Activated CD4-positive, alpha-beta T cell treated with anti-CD3 and anti-CD28 coated beads for 36 hours (primary cell): Measurements from ENCODE around the gene EHBP1. TPM values are rescaled to one million over a fixed set of nuclear protein-coding genes. Genes with fewer than 3 reads are reported as not detected.

ENCODE experiments used
- ATAC-seq: fragments of 200-7000 bp; cut with Tn5 transposase; one replicate; pipeline ENCODE4 v1.10.0; 2021; ENCODE audit warnings: mild to moderate bottlenecking, moderate library complexity
- CTCF ChIA-PET: fragments of 350-600 bp; sonication (Branson Sonifier 250); formaldehyde crosslinking; loops from one replicate; lab custom pipeline; 2021; ENCODE audit warnings: antibody characterized with exemption; lab: Charles Lee
- POLR2A ChIA-PET: fragments of 350-600 bp; sonication (Branson Sonifier 250); formaldehyde crosslinking; loops from one replicate; lab custom pipeline; 2021; ENCODE audit warnings: antibody characterized with exemption, inconsistent platforms; lab: Charles Lee
- DNase-seq: peaks from one replicate; pipeline ENCODE4 v3.0.0-alpha.2; 2020
- H3K27ac Mint-ChIP-seq: one replicate; pipeline ENCODE4 v1.8.0; 2021; ENCODE audit warnings: mixed read lengths
- H3K27me3 Mint-ChIP-seq: one replicate; pipeline ENCODE4 v1.8.0; 2021; ENCODE audit warnings: mixed read lengths
- H3K36me3 Mint-ChIP-seq: one replicate; pipeline ENCODE4 v1.8.0; 2021; ENCODE audit warnings: low read depth, mixed read lengths
- H3K4me1 Mint-ChIP-seq: one replicate; pipeline ENCODE4 v1.8.0; 2021; ENCODE audit warnings: mixed read lengths
- H3K4me3 Mint-ChIP-seq: one replicate; pipeline ENCODE4 v1.8.0; 2021; ENCODE audit warnings: mild to moderate bottlenecking, moderate library complexity, mixed read lengths
- H3K9me3 Mint-ChIP-seq: one replicate; pipeline ENCODE4 v1.8.0; 2021; ENCODE audit warnings: low read depth, mixed read lengths
- intact Hi-C, 2 experiments: fragments of 100-400 bp; cut with DNase I in 1 of 2; cut with micrococcal nuclease in 1 of 2; formaldehyde crosslinking; loops; one replicate each; pipeline versions ENCODE4 v1.14.2 to v1.15.1; 2022 to 2024; cut with DNase I, micrococcal nuclease
- total RNA-seq, 2 experiments: library from RNA; stranded (reverse); gene quantifications; one replicate each; pipeline ENCODE4 v1.2.3, GENCODE V29; 2021

The EHBP1 gene
- total RNA-seq, 2 experiments from 2014 or later, result 27.3 to 28.5 TPM

DNA sequence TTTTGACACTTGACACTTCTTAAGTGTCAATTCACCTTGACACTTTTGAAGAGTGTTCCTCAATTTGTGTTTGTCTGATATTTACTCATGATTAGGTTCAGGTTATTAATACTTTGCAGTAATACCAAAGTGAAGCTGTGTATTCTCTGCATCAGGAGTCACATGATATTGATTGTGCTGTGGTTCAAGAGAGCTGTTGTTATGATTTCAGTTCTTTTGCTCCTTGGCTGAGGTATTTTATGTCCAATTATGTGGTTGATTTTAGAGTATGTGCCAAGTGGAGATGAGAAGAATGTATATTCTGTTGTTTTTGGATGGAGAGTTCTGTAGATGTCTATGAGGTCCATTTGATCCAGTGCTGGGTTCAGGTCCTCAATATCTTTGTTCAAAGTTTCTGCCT lies 17.2 kb downstream of the EHBP1 start:
- Mint-ChIP-seq H3K9me3 (peaks cover 17% of the 10 kb centered on the region), H3K4me3 (no peak overlapping the region), H3K27ac (no peak overlapping the region), H3K36me3 (peaks cover 31% of the 10 kb centered on the region), H3K4me1 (peaks cover 22% of the 10 kb centered on the region), H3K27me3 (no peaks in the 10 kb centered on the region)
- ATAC-seq (no peak), DNase-seq (no peak)
- POLR2A ChIA-PET, result no interaction called here
- CTCF ChIA-PET, result no interaction called here
- intact Hi-C loops, result no loop called here

DNA sequence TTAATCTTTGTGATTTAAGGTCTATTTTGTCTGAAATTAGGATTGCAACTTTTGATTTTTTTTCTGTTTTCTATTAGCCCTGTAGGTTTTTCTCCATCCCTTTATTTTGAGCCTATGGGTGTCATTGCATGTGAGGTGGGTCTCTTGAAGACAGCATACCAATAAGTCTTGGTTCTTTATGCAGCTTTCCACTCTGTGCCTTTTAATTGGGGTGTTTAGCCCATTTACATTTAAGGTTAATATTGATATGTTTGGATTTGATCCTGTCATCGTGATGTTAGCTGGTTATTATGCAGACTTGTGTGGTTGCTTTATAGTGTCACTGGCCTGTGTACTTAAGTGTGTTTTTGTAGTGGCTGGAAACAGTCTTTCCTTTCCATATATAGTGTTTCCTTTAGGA lies 17.7 kb downstream of the EHBP1 start:
- Mint-ChIP-seq H3K27ac (no peak overlapping the region), H3K36me3 (peaks cover 31% of the 10 kb centered on the region), H3K4me1 (peaks cover 22% of the 10 kb centered on the region), H3K4me3 (no peak overlapping the region), H3K27me3 (no peaks in the 10 kb centered on the region), H3K9me3 (peaks cover 17% of the 10 kb centered on the region)
- POLR2A ChIA-PET, result interaction anchor here (0.6 kb wide), 1 partner anchor 47 kb away, joined by 7 read pairs; no protein-coding TSS in a partner anchor
- intact Hi-C loops, result no loop called here
- ATAC-seq, result no peak
- no peak for DNase-seq
- CTCF ChIA-PET, result interaction anchor here (1.2 kb wide), 1 partner anchor 18 kb away, joined by 3 read pairs; the partner anchor contains the start of gene EHBP1

DNA sequence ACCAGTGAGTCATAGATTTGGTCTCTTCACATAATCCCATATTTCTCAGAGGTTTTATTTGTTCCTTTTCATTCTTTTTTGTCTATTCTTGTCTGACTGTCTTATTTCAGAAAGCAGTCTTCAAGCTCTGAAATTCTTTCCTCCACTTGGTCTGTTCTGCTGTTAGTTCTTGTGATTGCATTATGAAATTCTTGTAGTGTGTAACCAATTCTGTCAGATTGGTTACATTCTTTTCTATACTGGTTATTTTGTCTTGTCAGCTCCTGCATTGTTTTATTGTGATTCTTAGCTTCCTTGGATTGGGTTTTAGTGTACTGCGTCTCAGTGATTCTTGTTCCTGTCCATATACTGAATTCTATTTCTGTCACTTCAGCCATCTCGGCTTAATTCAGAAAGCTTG lies 18.6 kb downstream of the EHBP1 start:
- ChIA-PET POLR2A (no interaction called here), CTCF (interaction anchor here (1.2 kb wide), 1 partner anchor 19 kb away, joined by 3 read pairs; the partner anchor contains the start of gene EHBP1)
- ATAC-seq (no peak), DNase-seq (no peak)
- H3K36me3 Mint-ChIP-seq, result peaks cover 29% of the 10 kb centered on the region
- no peak overlapping the region for H3K4me3 Mint-ChIP-seq
- intact Hi-C loops, result no loop called here
- H3K9me3 Mint-ChIP-seq, result peaks cover 17% of the 10 kb centered on the region
- peaks cover 21% of the 10 kb centered on the region for H3K4me1 Mint-ChIP-seq
- H3K27me3 Mint-ChIP-seq, result no peaks in the 10 kb centered on the region
- no peak overlapping the region for H3K27ac Mint-ChIP-seq

DNA sequence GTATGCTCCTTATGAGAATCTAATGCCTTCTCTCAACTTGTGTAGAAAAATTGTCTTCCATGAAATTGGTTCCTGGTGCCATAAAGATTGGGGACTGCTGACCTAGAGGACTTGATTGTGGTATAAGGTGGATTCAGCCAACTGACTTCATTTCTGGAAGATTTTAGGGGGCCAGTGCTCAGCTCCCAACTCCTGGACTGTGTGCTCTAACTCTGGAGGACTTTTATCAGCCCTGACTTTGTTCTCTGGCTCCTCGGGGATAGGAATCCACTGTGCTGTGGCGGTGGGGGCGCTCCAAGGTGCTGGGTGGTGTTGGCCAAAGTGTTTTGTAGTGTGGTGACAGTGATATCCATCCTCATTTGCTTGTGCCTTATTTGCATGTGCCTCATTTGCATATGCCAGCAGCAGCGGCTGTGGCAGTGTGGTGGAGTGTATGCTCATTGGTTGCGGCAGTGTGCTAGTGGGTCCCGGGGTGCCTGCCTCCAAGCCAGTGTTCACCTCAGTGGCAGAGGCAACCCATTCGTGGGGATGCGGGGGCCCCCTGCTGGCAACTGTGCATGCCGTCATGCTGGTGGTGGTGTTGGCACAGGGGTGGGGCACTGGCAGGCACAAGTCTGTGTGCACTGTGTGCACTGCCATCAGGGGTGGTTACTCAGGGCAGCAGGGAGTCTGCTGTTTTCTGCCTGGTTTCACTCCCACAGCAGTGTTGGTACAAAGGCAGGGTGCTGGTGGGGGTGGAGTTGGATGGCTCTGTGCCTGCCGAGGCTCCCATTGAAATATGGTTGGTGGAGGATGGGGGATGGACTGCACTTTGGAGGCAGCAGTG lies 19.6 kb downstream of the EHBP1 start:
- peaks cover 27% of the 10 kb centered on the region for H3K36me3 Mint-ChIP-seq
- peaks cover 17% of the 10 kb centered on the region for H3K9me3 Mint-ChIP-seq
- no peaks in the 10 kb centered on the region for H3K27me3 Mint-ChIP-seq
- POLR2A ChIA-PET, result no interaction called here
- CTCF ChIA-PET, result no interaction called here
- peaks cover 15% of the 10 kb centered on the region for H3K4me1 Mint-ChIP-seq
- DNase-seq, result peak; percentile 48
- H3K4me3 Mint-ChIP-seq, result no peak overlapping the region
- no peak overlapping the region for H3K27ac Mint-ChIP-seq
- ATAC-seq, result peak; percentile 60
- intact Hi-C loops, result loop anchor here in 1 of 2 experiments (1.0 kb wide), 1 partner anchor 268 kb away; no protein-coding TSS in a partner anchor

DNA sequence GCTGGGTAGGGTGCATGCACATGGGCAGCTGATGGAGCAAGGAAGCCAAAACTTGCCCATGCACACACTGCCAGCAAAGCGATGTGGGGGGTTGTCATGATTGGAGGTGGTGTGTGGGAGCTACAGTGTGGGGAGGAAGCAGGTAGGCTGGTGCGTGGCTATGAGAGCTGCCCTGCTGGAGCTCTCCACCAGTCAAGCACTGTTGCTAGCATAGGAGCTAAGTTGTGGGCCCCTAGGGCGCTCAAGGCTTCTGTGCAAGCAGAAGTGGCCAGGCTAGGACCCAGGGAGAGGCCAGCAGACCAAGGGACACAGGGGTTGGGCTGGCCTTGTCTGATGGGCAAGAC lies 20.2 kb downstream of the EHBP1 start:
- peaks cover 13% of the 10 kb centered on the region for H3K4me1 Mint-ChIP-seq
- peaks cover 19% of the 10 kb centered on the region for H3K9me3 Mint-ChIP-seq
- H3K27ac Mint-ChIP-seq, result no peak overlapping the region
- CTCF ChIA-PET, result interaction anchor here (0.9 kb wide), 1 partner anchor 269 kb away, joined by 3 read pairs; no protein-coding TSS in a partner anchor
- DNase-seq (no peak), ATAC-seq (no peak)
- peaks cover 27% of the 10 kb centered on the region for H3K36me3 Mint-ChIP-seq
- intact Hi-C loops, result loop anchor here in 1 of 2 experiments (1.0 kb wide), 1 partner anchor 268 kb away; no protein-coding TSS in a partner anchor
- H3K27me3 Mint-ChIP-seq, result no peaks in the 10 kb centered on the region
- POLR2A ChIA-PET, result interaction anchor here (0.6 kb wide), 1 partner anchor 94 kb away, joined by 3 read pairs; no protein-coding TSS in a partner anchor
- H3K4me3 Mint-ChIP-seq, result no peak overlapping the region

DNA sequence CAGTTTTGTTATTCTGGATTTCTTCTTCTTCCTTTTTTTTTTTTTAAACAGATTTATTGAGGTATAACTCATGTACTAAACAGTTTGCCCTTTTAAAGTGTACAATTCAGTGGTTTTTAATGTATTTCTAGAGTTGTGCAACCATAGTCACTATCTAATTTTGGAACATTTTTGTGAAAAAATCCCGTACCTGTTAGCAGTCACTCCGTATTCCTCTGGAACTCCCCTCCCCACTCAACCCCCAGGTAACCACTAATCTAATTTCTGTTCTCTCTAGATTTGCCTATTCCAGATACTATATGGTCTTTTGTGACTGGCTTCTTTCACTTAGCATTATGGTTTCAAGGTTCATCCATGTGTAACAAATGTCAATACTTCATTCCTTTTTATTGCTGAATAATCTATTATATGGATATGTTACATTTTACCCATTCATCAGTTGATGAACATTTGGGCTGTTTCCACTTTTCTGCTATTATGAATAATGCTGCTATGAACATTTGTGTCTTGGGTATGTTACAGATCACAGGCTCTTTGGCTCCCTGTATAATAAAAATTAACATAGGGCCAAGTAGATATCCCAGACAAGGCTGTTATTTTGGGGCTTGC lies 21.9 kb downstream of the EHBP1 start:
- Mint-ChIP-seq H3K9me3 (peaks cover 28% of the 10 kb centered on the region), H3K4me3 (no peak overlapping the region), H3K27me3 (no peaks in the 10 kb centered on the region), H3K27ac (no peak overlapping the region), H3K36me3 (peaks cover 26% of the 10 kb centered on the region), H3K4me1 (peaks cover 13% of the 10 kb centered on the region)
- POLR2A ChIA-PET, result no interaction called here
- ATAC-seq (no peak), DNase-seq (no peak)
- CTCF ChIA-PET, result no interaction called here
- intact Hi-C loops, result no loop called here

DNA sequence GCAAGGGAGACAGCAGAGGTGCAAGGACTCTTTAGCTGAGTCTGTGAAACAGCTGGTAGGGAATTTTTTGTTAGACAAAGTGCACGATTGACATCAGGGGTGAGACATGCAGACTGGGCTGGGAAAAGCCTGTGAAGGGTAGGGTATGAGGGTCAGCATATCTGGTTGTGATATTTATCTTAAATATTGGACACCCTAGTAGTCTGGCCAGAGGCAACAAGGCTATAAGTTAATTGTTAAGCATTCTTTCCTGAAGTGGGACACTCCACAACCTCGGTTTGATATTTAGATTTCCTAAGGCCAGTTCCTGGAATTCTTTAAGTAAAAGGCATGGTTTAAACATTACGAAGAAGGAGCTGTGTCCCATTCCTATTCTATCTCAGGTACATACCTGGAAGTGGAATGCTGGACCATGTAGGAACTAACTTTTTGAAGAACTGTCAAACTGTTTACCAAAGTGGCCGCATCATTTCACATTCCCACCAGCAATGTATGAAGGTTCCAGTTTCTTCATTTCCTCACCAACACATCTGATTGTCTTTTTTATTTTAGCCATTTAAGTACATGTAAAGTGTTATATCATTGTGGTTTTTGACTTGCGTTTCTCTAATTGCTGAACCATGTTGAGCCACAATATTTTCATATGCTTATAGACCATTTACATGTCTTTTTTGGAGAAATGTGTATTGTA lies 22.5 kb downstream of the EHBP1 start:
- POLR2A ChIA-PET, result no interaction called here
- ATAC-seq (no peak), DNase-seq (no peak)
- intact Hi-C loops, result no loop called here
- H3K27me3 Mint-ChIP-seq, result no peaks in the 10 kb centered on the region
- H3K4me1 Mint-ChIP-seq, result peaks cover 15% of the 10 kb centered on the region
- CTCF ChIA-PET, result no interaction called here
- H3K9me3 Mint-ChIP-seq, result peaks cover 22% of the 10 kb centered on the region
- H3K36me3 Mint-ChIP-seq, result peaks cover 20% of the 10 kb centered on the region
- H3K27ac Mint-ChIP-seq, result no peak overlapping the region
- no peak overlapping the region for H3K4me3 Mint-ChIP-seq

DNA sequence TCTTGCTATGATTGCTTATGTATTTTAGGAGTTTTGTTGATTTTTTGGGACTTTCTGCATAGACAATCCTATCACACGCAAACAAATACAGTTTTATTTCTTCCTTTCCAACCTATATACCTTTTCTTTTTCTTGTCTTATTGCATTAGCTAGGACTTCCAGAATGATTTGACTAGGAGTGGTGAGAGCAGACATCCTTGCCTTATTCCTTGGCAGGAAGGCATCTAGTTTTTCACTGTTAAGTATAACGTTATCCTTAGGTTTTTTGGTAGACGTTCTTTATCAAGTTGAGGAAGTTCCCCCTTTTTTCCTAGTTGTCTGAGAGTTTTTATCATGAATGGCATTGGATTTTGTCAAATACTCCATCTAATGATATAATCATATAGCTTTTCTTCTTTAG lies 25.8 kb downstream of the EHBP1 start:
- POLR2A ChIA-PET, result no interaction called here

DNA sequence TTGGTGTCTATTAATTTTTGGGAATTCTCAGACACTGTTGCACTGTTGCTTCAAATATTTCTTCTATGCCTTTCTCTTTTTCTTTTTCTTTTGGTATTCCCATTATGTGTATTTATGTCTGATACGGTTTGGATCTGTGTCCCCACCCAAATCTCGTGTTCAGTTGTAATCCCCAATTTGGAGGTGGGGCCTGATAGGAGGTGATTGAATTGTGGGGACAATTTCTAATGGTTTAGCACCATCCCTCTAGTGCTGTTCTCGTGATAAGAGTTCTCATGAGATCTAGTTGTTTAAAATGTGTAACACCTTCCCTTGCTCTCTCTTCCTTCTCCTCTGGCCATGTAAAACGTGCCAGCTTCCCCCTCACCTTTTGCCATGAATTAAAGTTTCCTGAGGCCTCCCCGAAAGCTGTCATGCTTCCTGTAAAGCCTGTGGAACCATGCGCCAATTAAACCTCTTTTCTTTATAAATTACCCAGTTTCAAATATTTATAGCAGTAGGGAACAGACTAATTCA lies 26.8 kb downstream of the EHBP1 start:
- Mint-ChIP-seq H3K4me3 (no peak overlapping the region), H3K27me3 (no peaks in the 10 kb centered on the region), H3K9me3 (peaks cover 11% of the 10 kb centered on the region), H3K4me1 (peaks cover 13% of the 10 kb centered on the region), H3K36me3 (peaks cover 8% of the 10 kb centered on the region), H3K27ac (no peak overlapping the region)
- POLR2A ChIA-PET, result no interaction called here
- DNase-seq (no peak), ATAC-seq (no peak)
- CTCF ChIA-PET, result interaction anchor here (0.6 kb wide), 1 partner anchor 68 kb away, joined by 3 read pairs; no protein-coding TSS in a partner anchor
- intact Hi-C loops, result no loop called here

More for the DNA sequence above, 25.8 kb downstream of the EHBP1 start:
- H3K36me3 Mint-ChIP-seq, result peaks cover 8% of the 10 kb centered on the region
- no peak overlapping the region for H3K4me3 Mint-ChIP-seq
- CTCF ChIA-PET, result no interaction called here
- H3K4me1 Mint-ChIP-seq, result peaks cover 14% of the 10 kb centered on the region
- intact Hi-C loops, result no loop called here
- no peak for DNase-seq
- H3K27me3 Mint-ChIP-seq, result no peaks in the 10 kb centered on the region
- H3K9me3 Mint-ChIP-seq, result peaks cover 11% of the 10 kb centered on the region
- no peak overlapping the region for H3K27ac Mint-ChIP-seq
- no peak for ATAC-seq

DNA sequence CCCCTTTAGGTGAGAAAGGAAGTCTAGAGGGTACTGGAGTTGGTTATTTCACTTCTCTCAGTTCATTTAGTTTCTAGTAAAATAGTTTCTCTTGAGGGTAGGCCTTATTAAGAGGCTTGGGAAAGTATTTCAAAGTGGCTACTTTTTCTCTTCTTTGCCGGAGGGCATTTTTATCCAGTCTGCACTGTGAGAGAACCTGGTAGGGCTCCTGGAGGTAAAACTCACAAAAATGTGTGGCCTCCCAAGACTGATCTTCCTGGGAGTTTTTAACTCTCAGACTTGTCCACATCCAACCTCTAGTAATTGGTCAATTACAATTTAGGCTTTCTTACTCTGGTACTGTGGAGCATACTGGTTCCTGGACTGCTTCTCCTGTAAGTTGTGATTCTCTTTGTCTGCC lies 28.0 kb downstream of the EHBP1 start:
- ChIA-PET POLR2A (no interaction called here), CTCF (interaction anchor here (0.7 kb wide), 1 partner anchor 1755 kb away, joined by 3 read pairs; no protein-coding TSS in a partner anchor)
- DNase-seq (no peak), ATAC-seq (no peak)
- H3K36me3 Mint-ChIP-seq, result peaks cover 8% of the 10 kb centered on the region
- intact Hi-C loops, result no loop called here
- no peak overlapping the region for H3K4me3 Mint-ChIP-seq
- peaks cover 11% of the 10 kb centered on the region for H3K9me3 Mint-ChIP-seq
- no peak overlapping the region for H3K27ac Mint-ChIP-seq
- H3K4me1 Mint-ChIP-seq, result peaks cover 17% of the 10 kb centered on the region
- H3K27me3 Mint-ChIP-seq, result no peaks in the 10 kb centered on the region

DNA sequence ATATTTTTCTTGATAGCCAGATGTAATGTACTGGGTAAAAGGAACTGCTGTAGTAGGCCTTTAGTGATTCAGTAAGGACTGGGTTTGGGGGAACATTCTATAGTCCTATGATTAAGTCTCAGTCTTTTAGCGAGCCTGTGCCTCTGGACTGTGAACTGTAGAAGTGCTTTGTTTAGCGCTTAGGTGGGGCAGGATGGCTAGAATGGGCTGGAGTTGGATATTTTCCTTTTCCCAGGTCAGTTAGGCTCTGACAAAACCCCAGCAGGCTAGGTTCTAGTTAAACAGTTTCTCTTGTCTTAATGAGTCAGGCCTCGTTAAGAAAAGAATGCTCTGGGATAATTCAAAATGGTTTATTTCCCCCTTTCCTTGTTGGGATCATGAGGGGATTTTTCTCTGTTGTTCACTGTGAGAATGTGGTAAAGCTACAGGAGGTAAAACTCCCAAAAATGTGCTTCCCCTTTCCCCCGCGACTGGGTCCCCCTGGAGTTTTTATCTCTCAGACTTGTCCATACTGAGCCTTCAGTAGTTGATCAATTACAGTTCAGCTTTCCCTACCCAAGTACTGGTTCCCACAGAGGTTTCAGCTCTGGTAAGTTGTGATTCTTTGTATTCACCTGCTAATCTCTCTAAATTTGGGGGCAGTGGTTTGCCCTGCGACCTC lies 31.5 kb downstream of the EHBP1 start:
- Mint-ChIP-seq H3K4me1 (peaks cover 22% of the 10 kb centered on the region), H3K27ac (no peak overlapping the region), H3K4me3 (no peak overlapping the region), H3K27me3 (no peaks in the 10 kb centered on the region), H3K36me3 (peaks cover 2% of the 10 kb centered on the region), H3K9me3 (peaks cover 3% of the 10 kb centered on the region)
- POLR2A ChIA-PET, result no interaction called here
- DNase-seq (no peak), ATAC-seq (no peak)
- CTCF ChIA-PET, result no interaction called here
- intact Hi-C loops, result no loop called here
